Measurements from ENCODE around the gene HORMAD2.
"Not testable (repeated sequence)": the region's sequence is repeated elsewhere in the genome, so short reads cannot be mapped to it uniquely, and the experiment has no call there.

GRCh38 chr22:30216272-30216671 lies 136.0 kb downstream of the HORMAD2 start:
- not testable (repeated sequence) for TF ChIP-seq POLR2A (IDR thresholded peaks at IDR 0.05; ENCODE audit: low read depth); CTCF (IDR thresholded peaks at IDR 0.05); EP300 (IDR thresholded peaks at IDR 0.05); POLR2AphosphoS5 (IDR thresholded peaks at IDR 0.05)
